ENCODE results near the gene PRKN.
"Not testable (repeated sequence)": the region's sequence is repeated elsewhere in the genome, so short reads cannot be mapped to it uniquely, and the experiment has no call there.

Gene PRKN

GRCh38 chr6:161354276-161354840 lies 1373.2 kb downstream of the PRKN start:
- DNase-seq, result no peak

GRCh38 chr6:161353208-161353613 lies 1374.4 kb downstream of the PRKN start:
- no peak for DNase-seq

GRCh38 chr6:161351858-161352257 lies 1375.7 kb downstream of the PRKN start:
- no peak for DNase-seq

GRCh38 chr6:161349886-161350285 lies 1377.7 kb downstream of the PRKN start:
- DNase-seq, result no peak

- no peak for DNase-seq
These were observed 1379.0 kb downstream of the PRKN start for GRCh38 chr6:161348628-161348994.

GRCh38 chr6:161347988-161348627 lies 1379.5 kb downstream of the PRKN start:
- DNase-seq, result no peak

GRCh38 chr6:161347125-161347524 lies 1380.4 kb downstream of the PRKN start:
- DNase-seq, result no peak

- no peak for DNase-seq
These were observed 1380.8 kb downstream of the PRKN start for GRCh38 chr6:161346717-161347116.

GRCh38 chr6:161344626-161345025 lies 1382.9 kb downstream of the PRKN start:
- no peak for DNase-seq

GRCh38 chr6:161342039-161342438 lies 1385.5 kb downstream of the PRKN start:
- DNase-seq, result no peak

GRCh38 chr6:161341638-161342037 lies 1385.9 kb downstream of the PRKN start:
- DNase-seq, result no peak

GRCh38 chr6:161338015-161338414 lies 1389.6 kb downstream of the PRKN start:
- DNase-seq, result no peak

- no peak for DNase-seq
These were observed 1391.1 kb downstream of the PRKN start for GRCh38 chr6:161336479-161336878.

- DNase-seq, result no peak
These were observed 1394.2 kb downstream of the PRKN start for GRCh38 chr6:161333410-161333809.

GRCh38 chr6:161331402-161332081 lies 1396.0 kb downstream of the PRKN start:
- not testable (repeated sequence) for DNase-seq

- no peak for DNase-seq
These were observed 1400.1 kb downstream of the PRKN start for GRCh38 chr6:161327360-161327953.

- no peak for DNase-seq
These were observed 1408.3 kb downstream of the PRKN start for GRCh38 chr6:161319231-161319630.

- no peak for DNase-seq
These were observed 1409.1 kb downstream of the PRKN start for GRCh38 chr6:161318456-161318855.

GRCh38 chr6:161316531-161316930 lies 1411.0 kb downstream of the PRKN start:
- no peak for DNase-seq

- DNase-seq, result not testable (repeated sequence)
These were observed 1412.2 kb downstream of the PRKN start for GRCh38 chr6:161315246-161315917.

- DNase-seq, result not testable (repeated sequence)
These were observed 1412.9 kb downstream of the PRKN start for GRCh38 chr6:161314541-161315245.

- no peak for DNase-seq
These were observed 1413.5 kb downstream of the PRKN start for GRCh38 chr6:161313940-161314509.
